Neural cell (in vitro differentiated cells): ENCODE data around the gene LTBP1. TPM values are rescaled to one million over a fixed set of nuclear protein-coding genes. Genes with fewer than 3 reads are reported as not detected.

ENCODE experiments used
- H2AFZ ChIP-seq: fragments of 200-600, 300-800 bp; sonication (generic), shearing (Covaris generic); 2 replicates; pipeline ENCODE4 v1.6.0; 2014; ENCODE audit warnings: low read depth, mild to moderate bottlenecking, antibody characterized with exemption, low read length, moderate library complexity
- H3F3A ChIP-seq: fragments of 200-600 bp; shearing (Covaris generic); 2 replicates; pipeline ENCODE4 v1.6.1; 2016; ENCODE audit warnings: mild to moderate bottlenecking, moderate library complexity, mixed read lengths, antibody characterized with exemption, low read length; ENCODE audit not compliant: insufficient read depth, poor library complexity, severe bottlenecking
- H3K27ac ChIP-seq: fragments of 200-600, 300-800 bp; sonication (generic), shearing (Covaris generic); 2 replicates; pipeline ENCODE4 v1.5.1; 2014; ENCODE audit warnings: mild to moderate bottlenecking, low read length, moderate library complexity
- H3K27me3 ChIP-seq: fragments of 300-800, 200-600 bp; sonication (generic), shearing (Covaris generic); 2 replicates; pipeline ENCODE4 v1.6.0; 2014; ENCODE audit warnings: mild to moderate bottlenecking, low read depth, low read length, moderate library complexity; ENCODE audit not compliant: insufficient read depth
- H3K36me3 ChIP-seq: fragments of 300-800, 200-600 bp; sonication (generic), shearing (Covaris generic); 2 replicates; pipeline ENCODE4 v1.5.1; 2014; ENCODE audit warnings: mild to moderate bottlenecking, antibody characterized with exemption, low read length, moderate library complexity; ENCODE audit not compliant: insufficient read depth
- H3K4me2 ChIP-seq: fragments of 300-800, 200-600 bp; sonication (generic), shearing (Covaris generic); 2 replicates; pipeline ENCODE4 v1.6.0; 2014; ENCODE audit warnings: mild to moderate bottlenecking, low read length
- H3K4me3 ChIP-seq: fragments of 300-800, 200-600 bp; sonication (generic), shearing (Covaris generic); 2 replicates; pipeline ENCODE4 v1.5.1; 2014; ENCODE audit warnings: mild to moderate bottlenecking, low read length, moderate library complexity
- H3K79me2 ChIP-seq: fragments of 200-600 bp; shearing (Covaris generic); replicated peaks from 2 replicates; pipeline ENCODE4 v1.6.0; 2014; ENCODE audit warnings: mild to moderate bottlenecking, low read length, moderate library complexity; ENCODE audit not compliant: insufficient read depth
- H3K9ac ChIP-seq: fragments of 300-800, 200-600 bp; sonication (generic), shearing (Covaris generic); 2 replicates; pipeline ENCODE4 v1.6.1; 2016; ENCODE audit warnings: mild to moderate bottlenecking, low read length, mixed read lengths
- H3K9me2 ChIP-seq: fragments of 200-600 bp; shearing (Covaris generic); 2 replicates; pipeline ENCODE4 v1.6.1; 2016; ENCODE audit warnings: mild to moderate bottlenecking, low read length, mixed read lengths; ENCODE audit not compliant: insufficient read depth
- H3K9me3 ChIP-seq: fragments of 200-600, 300-800 bp; sonication (generic), shearing (Covaris generic); 2 replicates; pipeline ENCODE4 v1.6.1; 2016; ENCODE audit warnings: mild to moderate bottlenecking, mixed run types, low read length, moderate library complexity, mixed read lengths
- H4K20me1 ChIP-seq: fragments of 200-600 bp; shearing (Covaris generic); 2 replicates; pipeline ENCODE4 v1.6.1; 2016; ENCODE audit warnings: mild to moderate bottlenecking, mixed run types; ENCODE audit not compliant: insufficient read depth
- EP300 ChIP-seq: fragments of 450-650 bp; conservative IDR thresholded peaks from 2 replicates; pipeline ENCODE4 v1.6.1; 2014; ENCODE audit warnings: antibody characterized with exemption, mild to moderate bottlenecking, moderate library complexity; ENCODE audit not compliant: poor library complexity, severe bottlenecking
- EZH2 ChIP-seq: fragments of 200-600, 300-800 bp; shearing (Covaris generic), sonication (generic); IDR thresholded peaks from 2 replicates; pipeline ENCODE4 v1.6.1; 2014; ENCODE audit warnings: antibody characterized with exemption, low read length, borderline replicate concordance, mild to moderate bottlenecking; ENCODE audit not compliant: insufficient read depth, poor library complexity, severe bottlenecking
- MXI1 ChIP-seq: fragments of 450-650 bp; conservative IDR thresholded peaks from 2 replicates; pipeline ENCODE4 v1.6.1; 2014; ENCODE audit warnings: antibody characterized with exemption, mild to moderate bottlenecking; ENCODE audit not compliant: poor library complexity, severe bottlenecking
- POLR2AphosphoS5 ChIP-seq: IDR thresholded peaks from 2 replicates; pipeline ENCODE4 v1.6.1; 2012
- RAD21 ChIP-seq: fragments of 450-650 bp; conservative IDR thresholded peaks from 2 replicates; pipeline ENCODE4 v1.6.1; 2014; ENCODE audit warnings: antibody characterized with exemption, mild to moderate bottlenecking, moderate library complexity
- REST ChIP-seq: IDR thresholded peaks from 2 replicates; pipeline ENCODE4 v1.6.1; 2012; ENCODE audit warnings: borderline replicate concordance
- SMC3 ChIP-seq: fragments of 450-650 bp; conservative IDR thresholded peaks from 2 replicates; pipeline ENCODE4 v1.6.1; 2014; ENCODE audit warnings: antibody characterized with exemption, mild to moderate bottlenecking, moderate library complexity; ENCODE audit not compliant: poor library complexity
- TAF1 ChIP-seq: IDR thresholded peaks from 2 replicates; pipeline ENCODE4 v1.6.1; 2012; ENCODE audit warnings: low read depth
- polyA plus RNA-seq: library from polyadenylated mRNA; depleted of rRNA; stranded (reverse); fragments of >200 nt; gene quantifications from 2 replicates; pipeline ENCODE4 v1.2.3, GENCODE V29; 2014
- TF ChIP-seq, protein P1 (sequence below): fragments of 450-650 bp; IDR thresholded peaks from 2 replicates; pipeline ENCODE4 v1.5.1; 2014; ENCODE audit warnings: antibody characterized with exemption, mild to moderate bottlenecking, moderate library complexity; ENCODE audit not compliant: poor library complexity, severe bottlenecking

Gene LTBP1
- polyA plus RNA-seq, 1 donor from 2014 or later, result 1.8 TPM

- no peak overlapping the region for H3K4me2 ChIP-seq
- no peaks in the 10 kb centered on the region for H3F3A ChIP-seq
- no peak overlapping the region for H3K4me3 ChIP-seq
- no peak overlapping the region for H2AFZ ChIP-seq
- no peak overlapping the region for H3K27ac ChIP-seq
- H3K9ac ChIP-seq, result no peak overlapping the region
- no peaks in the 10 kb centered on the region for H3K36me3 ChIP-seq
- H3K27me3 ChIP-seq, result no peaks in the 10 kb centered on the region
- TF ChIP-seq TAF1 (no peak), POLR2AphosphoS5 (no peak), EZH2 (no peak), EP300 (no peak), MXI1 (no peak), RAD21 (no peak), REST (no peak), SMC3 (no peak)
- TF ChIP-seq, protein P1, sequence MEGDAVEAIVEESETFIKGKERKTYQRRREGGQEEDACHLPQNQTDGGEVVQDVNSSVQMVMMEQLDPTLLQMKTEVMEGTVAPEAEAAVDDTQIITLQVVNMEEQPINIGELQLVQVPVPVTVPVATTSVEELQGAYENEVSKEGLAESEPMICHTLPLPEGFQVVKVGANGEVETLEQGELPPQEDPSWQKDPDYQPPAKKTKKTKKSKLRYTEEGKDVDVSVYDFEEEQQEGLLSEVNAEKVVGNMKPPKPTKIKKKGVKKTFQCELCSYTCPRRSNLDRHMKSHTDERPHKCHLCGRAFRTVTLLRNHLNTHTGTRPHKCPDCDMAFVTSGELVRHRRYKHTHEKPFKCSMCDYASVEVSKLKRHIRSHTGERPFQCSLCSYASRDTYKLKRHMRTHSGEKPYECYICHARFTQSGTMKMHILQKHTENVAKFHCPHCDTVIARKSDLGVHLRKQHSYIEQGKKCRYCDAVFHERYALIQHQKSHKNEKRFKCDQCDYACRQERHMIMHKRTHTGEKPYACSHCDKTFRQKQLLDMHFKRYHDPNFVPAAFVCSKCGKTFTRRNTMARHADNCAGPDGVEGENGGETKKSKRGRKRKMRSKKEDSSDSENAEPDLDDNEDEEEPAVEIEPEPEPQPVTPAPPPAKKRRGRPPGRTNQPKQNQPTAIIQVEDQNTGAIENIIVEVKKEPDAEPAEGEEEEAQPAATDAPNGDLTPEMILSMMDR, result no peak
- H3K9me2 ChIP-seq, result no peaks in the 10 kb centered on the region
- no peaks in the 10 kb centered on the region for H3K79me2 ChIP-seq
- no peaks in the 10 kb centered on the region for H3K9me3 ChIP-seq
- H4K20me1 ChIP-seq, result no peaks in the 10 kb centered on the region
Observed at GRCh38 chr2:32940316-32940997, 6.3 kb upstream of the LTBP1 start.

DNA sequence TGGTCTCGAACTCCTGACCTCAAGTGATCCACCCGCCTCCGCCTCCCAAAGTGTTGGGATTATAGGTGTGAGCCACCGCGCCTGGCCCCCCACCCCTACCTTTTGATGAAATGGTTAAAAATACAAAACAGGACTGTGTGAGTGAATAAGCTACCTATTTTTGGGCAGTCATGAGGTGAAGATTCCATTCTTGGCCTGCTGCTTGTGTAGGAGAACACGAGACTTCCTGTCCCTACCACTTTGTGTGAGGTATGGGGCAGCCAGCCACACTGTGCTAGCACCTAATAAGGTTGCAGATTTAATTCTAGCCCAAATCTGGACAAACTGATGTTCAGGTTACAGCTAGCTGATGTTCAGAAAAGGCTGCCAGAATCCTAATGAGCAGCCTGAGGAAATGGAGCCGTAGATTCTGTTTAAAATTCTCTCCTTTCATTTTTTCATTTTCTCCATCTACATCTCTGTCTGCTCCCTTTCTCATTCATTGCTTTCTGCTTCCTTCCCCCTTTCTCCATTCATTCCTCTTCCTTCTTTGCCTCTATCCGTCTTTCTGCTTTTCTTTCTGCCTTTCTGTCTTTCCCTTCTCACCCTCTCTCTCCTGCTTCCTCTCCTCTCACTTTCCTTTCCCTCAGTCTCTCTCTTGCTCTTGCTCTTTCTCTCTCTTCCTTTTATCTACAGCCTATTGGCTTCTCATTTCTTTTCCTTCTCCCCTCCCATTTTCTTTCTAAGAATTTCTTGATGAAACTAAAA lies 4.6 kb upstream of the LTBP1 start:
- Histone ChIP-seq H3K79me2 (no peaks in the 10 kb centered on the region), H4K20me1 (no peaks in the 10 kb centered on the region), H3K27me3 (no peaks in the 10 kb centered on the region), H3K9me2 (no peaks in the 10 kb centered on the region), H2AFZ (no peak overlapping the region), H3K4me3 (no peak overlapping the region), H3F3A (no peaks in the 10 kb centered on the region), H3K36me3 (no peaks in the 10 kb centered on the region), H3K9ac (no peak overlapping the region), H3K27ac (no peak overlapping the region), H3K4me2 (no peak overlapping the region), H3K9me3 (no peaks in the 10 kb centered on the region)
- TF ChIP-seq, protein P1, result no peak
- no peak for TF ChIP-seq POLR2AphosphoS5
- TF ChIP-seq SMC3, result no peak
- TF ChIP-seq REST, result no peak
- no peak for TF ChIP-seq EP300
- TF ChIP-seq MXI1, result no peak
- no peak for TF ChIP-seq TAF1
- no peak for TF ChIP-seq RAD21
- no peak for TF ChIP-seq EZH2
